Pancreas (tissue), 10 donors: ENCODE results near the gene DYDC2. TPM values are rescaled to one million over a fixed set of nuclear protein-coding genes. Genes with fewer than 3 reads are reported as not detected.
A peak's percentile ranks its signal among the peaks of the same experiment; 100 is the strongest.
"Not testable (repeated sequence)": the region's sequence is repeated elsewhere in the genome, so short reads cannot be mapped to it uniquely, and the experiment has no call there.

Experiments used
- ATAC-seq, 4 donors: fragments of 200-7000 bp; cut with Tn5 transposase; one replicate each; pipeline versions ENCODE4 v1.8.0 to v1.9.1; 2020; ENCODE audit warnings: mild to moderate bottlenecking in 4 of 4, moderate library complexity in 4 of 4
- DNase-seq, 6 donors: peaks; one replicate each; pipeline ENCODE4 v3.0.0-alpha.2; 2020
- FAIRE-seq: peaks from 2 replicates; lab custom pipeline; 2012; peaks lifted over from hg19 to GRCh38; lab: Jason Lieb, UNC
- H3K27ac ChIP-seq, 4 donors: fragments of 200-600 bp; sonication (generic); 1 replicate in 3 of 4; 2 replicates in 1 of 4; pipeline versions ENCODE4 v1.5.0 to v1.8.0; 2020
- H3K27me3 ChIP-seq, 4 donors: fragments of 200-600 bp; one replicate each; pipeline ENCODE4 v1.8.0; 2021
- H3K36me3 ChIP-seq, 3 donors: fragments of 200-600 bp; sonication (generic) in 1 of 3; one replicate each; pipeline versions ENCODE4 v1.5.0 to v1.8.0; 2020 to 2021
- H3K4me1 ChIP-seq, 3 donors: fragments of 200-600 bp; one replicate each; pipeline ENCODE4 v1.8.0; 2021
- H3K4me3 ChIP-seq, 4 donors: fragments of 200-600 bp; sonication (generic) in 2 of 4; one replicate each; pipeline versions ENCODE4 v1.5.0 to v1.8.0; 2020 to 2021
- H3K9me3 ChIP-seq, 4 donors: fragments of 200-600 bp; one replicate each; pipeline ENCODE4 v1.8.0; 2021
- WGBS, 2 donors: extraction: QIAGEN DNeasy Blood & Tissue Kit; methylation state at CpG; one replicate each; pipeline ENCODE4 v1.1.7; 2013; 5-methylcytosine and 5-hydroxymethylcytosine counted together
- intact Hi-C, 3 donors: fragments of 100-400 bp; cut with DNase I; formaldehyde crosslinking; loops; one replicate each; pipeline versions ENCODE4 v1.11.1 to v1.14.2; 2022
- polyA plus RNA-seq, 2 donors: library from polyadenylated mRNA; stranded (reverse); fragments of 200-250 nt; gene quantifications; one replicate each; pipeline ENCODE4 v1.2.3, GENCODE V29; 2013
- total RNA-seq, 6 donors: library from RNA; stranded (reverse); fragmentation: NEBNext Ultra II Directional in 4 of 6; extraction: Animal tissue kit (Norgen Biotek cat#: 25700) in 4 of 6; gene quantifications; one replicate each; pipeline versions ENCODE4 v1.2.1 to v1.2.4, GENCODE V29; 2021 to 2023
- TF ChIP-seq, protein P1 (sequence below), 4 donors: fragments of 200-600 bp; sonication (generic) in 3 of 4; IDR thresholded peaks; one replicate each; pipeline versions ENCODE4 v1.5.0 to v1.8.0; 2021; ENCODE audit warnings: antibody characterized with exemption in 4 of 4
- donor health status: healthy with polysubstance abuse.
- donor health status: DM: no; HTN: no; CAD: no; lungs with moderate emphysema.
- donor health status: DM: no; HTN: no; CAD: no.
- donor health status: control.
- donor health status: control.
- donor health status: Bipolar disorder and iron deficiency.
- donor health status: DM: yes; HTN: yes; CAD: no.
- donor health status: DM: no; HTN: no; CAD: no.
- donor health status: DM: no; HTN: no; CAD: no.
- donor health status: DM: yes; HTN: yes; CAD: no.

DYDC2 gene
- total and polyA plus RNA-seq, 8 donors: 0.05 to 0.44 (median 0.24) TPM; not detected in 4

DNA sequence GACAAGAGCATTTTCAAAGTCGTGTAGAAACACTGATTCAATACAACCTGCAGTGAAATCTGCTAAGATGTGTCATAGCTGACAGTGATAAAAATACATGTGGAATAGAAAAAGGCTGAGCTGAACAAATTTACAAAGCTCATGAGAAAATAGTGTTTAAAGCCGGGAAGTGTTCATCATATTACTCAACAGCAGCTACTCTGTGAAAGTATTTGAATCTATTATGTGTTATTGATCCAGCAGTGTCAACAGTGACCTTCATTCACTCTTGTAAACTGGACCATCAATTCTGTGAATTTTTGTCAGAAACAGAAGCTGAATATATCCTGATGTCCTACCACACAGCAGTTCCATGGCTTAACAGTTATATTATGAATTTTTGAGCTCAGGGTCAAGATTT is 11.7 kb upstream of the DYDC2 start:
- DNase-seq (no peak), ATAC-seq (no peak), FAIRE-seq (no peak)
- H3K27me3 ChIP-seq: no peaks in the 10 kb centered on the region
- H3K4me1 ChIP-seq: no peaks in the 10 kb centered on the region
- no peaks in the 10 kb centered on the region for H3K36me3 ChIP-seq
- H3K4me3 ChIP-seq: no peak overlapping the region
- intact Hi-C loops: no loop called here
- TF ChIP-seq, protein P1, sequence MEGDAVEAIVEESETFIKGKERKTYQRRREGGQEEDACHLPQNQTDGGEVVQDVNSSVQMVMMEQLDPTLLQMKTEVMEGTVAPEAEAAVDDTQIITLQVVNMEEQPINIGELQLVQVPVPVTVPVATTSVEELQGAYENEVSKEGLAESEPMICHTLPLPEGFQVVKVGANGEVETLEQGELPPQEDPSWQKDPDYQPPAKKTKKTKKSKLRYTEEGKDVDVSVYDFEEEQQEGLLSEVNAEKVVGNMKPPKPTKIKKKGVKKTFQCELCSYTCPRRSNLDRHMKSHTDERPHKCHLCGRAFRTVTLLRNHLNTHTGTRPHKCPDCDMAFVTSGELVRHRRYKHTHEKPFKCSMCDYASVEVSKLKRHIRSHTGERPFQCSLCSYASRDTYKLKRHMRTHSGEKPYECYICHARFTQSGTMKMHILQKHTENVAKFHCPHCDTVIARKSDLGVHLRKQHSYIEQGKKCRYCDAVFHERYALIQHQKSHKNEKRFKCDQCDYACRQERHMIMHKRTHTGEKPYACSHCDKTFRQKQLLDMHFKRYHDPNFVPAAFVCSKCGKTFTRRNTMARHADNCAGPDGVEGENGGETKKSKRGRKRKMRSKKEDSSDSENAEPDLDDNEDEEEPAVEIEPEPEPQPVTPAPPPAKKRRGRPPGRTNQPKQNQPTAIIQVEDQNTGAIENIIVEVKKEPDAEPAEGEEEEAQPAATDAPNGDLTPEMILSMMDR (IDR thresholded peaks at IDR 0.05): no peak
- H3K27ac ChIP-seq: no peak overlapping the region
- 19 to 26% methylated on average over 2 of the region's 2 CpGs for WGBS, 2 donors
- no peaks in the 10 kb centered on the region for H3K9me3 ChIP-seq

DNA sequence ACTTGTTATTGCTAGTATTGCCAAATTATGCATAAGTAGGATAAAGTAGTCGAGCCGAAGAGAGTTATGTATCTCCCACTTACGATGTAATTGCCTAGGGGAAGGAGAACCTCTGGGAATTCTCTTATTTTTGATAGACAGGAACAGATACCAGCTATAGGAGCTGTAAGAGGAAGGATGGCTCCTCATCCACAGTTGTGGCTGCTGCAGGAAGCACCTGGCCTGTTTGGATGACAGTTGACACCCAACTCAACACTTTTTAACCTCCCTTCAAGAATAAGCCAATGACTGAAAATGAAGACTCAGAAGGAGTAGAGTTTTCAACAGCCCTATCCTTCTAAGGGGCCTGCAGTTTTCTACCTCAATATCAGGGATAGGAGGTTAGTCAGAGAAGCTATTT is 6.3 kb upstream of the DYDC2 start:
- intact Hi-C loops: no loop called here
- H3K9me3 ChIP-seq: no peaks in the 10 kb centered on the region
- TF ChIP-seq, protein P1 (IDR thresholded peaks at IDR 0.05): no peak
- ATAC-seq (no peak), FAIRE-seq (no peak), DNase-seq (no peak)
- 84 to 91% methylated on average over 3 of the region's 3 CpGs for WGBS, 2 donors
- no peak overlapping the region for H3K4me3 ChIP-seq
- H3K36me3 ChIP-seq: no peaks in the 10 kb centered on the region
- no peak overlapping the region for H3K27ac ChIP-seq
- no peaks in the 10 kb centered on the region for H3K27me3 ChIP-seq
- H3K4me1 ChIP-seq: no peaks in the 10 kb centered on the region

DNA sequence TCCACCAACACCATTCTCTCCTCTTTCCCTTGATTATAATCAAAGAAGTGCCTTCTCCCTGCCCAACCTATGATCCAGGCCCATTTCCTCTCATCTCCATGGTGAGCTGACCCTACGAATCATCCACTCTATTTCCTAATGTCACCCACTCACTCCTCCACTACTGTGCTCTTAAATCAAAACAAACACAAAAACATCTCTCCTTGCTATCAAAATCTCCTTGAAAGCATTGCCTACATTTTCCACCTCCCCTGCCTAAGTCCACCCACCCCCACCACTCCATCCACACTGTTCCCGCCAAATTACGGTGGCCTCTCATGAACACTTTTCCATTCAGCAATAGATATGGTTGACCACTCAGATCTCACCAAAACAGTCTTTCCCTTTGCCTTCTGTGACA is 5.4 kb upstream of the DYDC2 start:
- FAIRE-seq: no peak
- Histone ChIP-seq H3K4me3 (no peak overlapping the region), H3K27ac (no peak overlapping the region), H3K4me1 (no peaks in the 10 kb centered on the region), H3K9me3 (no peaks in the 10 kb centered on the region), H3K36me3 (no peaks in the 10 kb centered on the region), H3K27me3 (no peaks in the 10 kb centered on the region)
- ATAC-seq: no peak
- WGBS, 2 donors: 93 to 96% methylated on average over 3 of the region's 3 CpGs
- intact Hi-C loops: no loop called here
- DNase-seq: no peak
- TF ChIP-seq, protein P1 (IDR thresholded peaks at IDR 0.05): no peak

DNA sequence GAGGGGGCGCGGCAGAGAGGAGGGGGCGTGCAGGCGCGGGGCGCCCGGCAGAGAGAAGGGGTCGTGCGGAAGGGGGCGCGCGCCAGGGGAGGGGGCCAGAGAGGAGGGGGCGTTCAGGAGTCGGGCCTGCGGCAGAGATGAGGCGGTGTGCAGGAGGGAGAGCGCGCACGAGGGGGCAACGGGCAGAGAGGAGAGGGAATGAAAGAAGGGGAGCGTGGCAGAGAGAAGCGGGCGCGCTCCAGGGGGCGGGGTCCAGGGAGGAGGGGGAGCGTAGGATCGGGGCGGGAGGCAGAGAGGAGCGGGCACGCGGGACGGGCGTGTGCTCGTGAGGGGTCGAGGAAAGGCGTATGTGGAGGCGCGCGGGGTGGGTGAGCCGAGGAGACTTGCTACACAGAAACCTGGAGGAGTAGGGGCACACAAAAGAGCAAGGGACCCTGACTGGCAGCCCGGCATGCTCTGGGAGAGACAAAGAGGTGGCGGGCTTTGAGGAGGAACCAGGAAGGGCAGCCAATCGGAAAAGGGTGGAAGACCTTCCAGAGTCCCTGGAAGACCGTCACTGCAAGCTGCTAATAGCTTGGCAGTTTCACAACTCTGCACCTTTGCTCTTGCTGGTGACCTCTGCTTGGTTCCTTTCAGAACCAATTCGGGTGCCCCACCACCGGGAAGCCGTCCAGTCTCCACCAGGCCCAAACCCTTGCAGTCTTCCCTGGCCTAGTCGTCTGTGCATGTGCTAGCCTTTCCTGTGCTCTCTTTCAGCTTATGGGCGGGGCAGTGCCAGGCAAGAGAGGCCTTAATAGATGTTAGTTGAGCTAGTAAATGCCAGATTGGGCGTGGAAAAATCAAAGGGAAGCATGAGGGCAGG is 639 bp downstream of the DYDC2 start:
- ATAC-seq: peak; percentile 38 to 64 (median 50)
- WGBS, 2 donors: 18 to 20% methylated on average over 37 to 50 of the region's 50 CpGs
- Histone ChIP-seq H3K27me3 (no peaks in the 10 kb centered on the region), H3K9me3 (no peaks in the 10 kb centered on the region), H3K4me1 (no peaks in the 10 kb centered on the region), H3K4me3 (peak overlapping the region; percentile 3 to 43 (median 26)), H3K36me3 (no peaks in the 10 kb centered on the region), H3K27ac (no peak overlapping the region)
- TF ChIP-seq, protein P1 (IDR thresholded peaks at IDR 0.05): no peak
- intact Hi-C loops: no loop called here
- DNase-seq: peak in 4 of 6 donors; percentile 20 to 59 (median 38)
- no peak for FAIRE-seq

DNA sequence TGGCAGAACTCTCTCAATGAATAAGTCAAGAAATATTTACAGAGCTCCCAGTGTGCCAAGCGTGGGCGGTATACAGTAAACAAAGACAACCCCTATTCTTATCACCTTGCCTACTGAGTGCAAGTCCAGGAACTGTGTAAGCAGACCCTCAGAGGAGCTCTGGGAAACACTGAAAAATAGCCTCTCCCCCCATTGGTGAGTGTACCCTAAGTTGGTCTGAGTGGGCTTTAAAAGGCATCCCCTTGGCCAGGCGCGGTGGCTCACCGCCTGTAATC is 1.2 kb downstream of the DYDC2 start:
- TF ChIP-seq, protein P1 (IDR thresholded peaks at IDR 0.05): no peak
- H3K27me3 ChIP-seq: no peaks in the 10 kb centered on the region
- no peak overlapping the region for H3K4me3 ChIP-seq
- H3K9me3 ChIP-seq: no peaks in the 10 kb centered on the region
- WGBS, 2 donors: 74 to 76% methylated on average over 5 of the region's 5 CpGs
- DNase-seq (no peak), ATAC-seq (no peak), FAIRE-seq (no peak)
- no peaks in the 10 kb centered on the region for H3K36me3 ChIP-seq
- intact Hi-C loops: no loop called here
- no peak overlapping the region for H3K27ac ChIP-seq
- no peaks in the 10 kb centered on the region for H3K4me1 ChIP-seq

DNA sequence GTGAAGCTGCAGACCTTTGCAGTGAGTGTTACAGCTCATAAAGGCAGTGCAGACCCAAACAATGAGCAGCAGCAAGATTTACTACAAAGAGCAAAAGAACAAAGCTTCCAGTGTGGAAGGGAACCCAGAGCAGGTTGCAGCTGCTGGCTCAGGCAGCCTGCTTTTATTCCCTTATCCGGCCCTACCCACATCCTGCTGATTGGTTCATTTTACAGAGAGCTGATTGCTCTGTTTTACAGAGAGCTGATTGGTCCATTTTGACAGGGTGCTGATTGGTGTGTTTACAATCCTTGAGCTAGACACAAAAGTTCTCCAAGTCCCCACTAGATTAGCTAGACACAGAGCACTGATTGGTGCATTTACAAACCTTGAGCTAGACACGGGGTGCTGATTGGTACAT is 2.3 kb downstream of the DYDC2 start:
- 38 to 76% methylated on average over 2 of the region's 2 CpGs for WGBS, 2 donors
- H3K4me1 ChIP-seq, H3K4me3 ChIP-seq, H3K36me3 ChIP-seq, intact Hi-C loops, ATAC-seq, H3K9me3 ChIP-seq, DNase-seq, H3K27me3 ChIP-seq, H3K27ac ChIP-seq, FAIRE-seq: not testable (repeated sequence)
